GM12878 (cell line): ENCODE data around the gene YIF1A. TPM values are rescaled to one million over a fixed set of nuclear protein-coding genes. Genes with fewer than 3 reads are reported as not detected.

Source experiments
- ATF2 ChIP-seq: IDR thresholded peaks from 2 replicates; pipeline ENCODE4 v1.6.1; 2012; ENCODE audit warnings: low read length, inconsistent platforms
- ATF7 ChIP-seq: fragments of 450-650 bp; IDR thresholded peaks from 2 replicates; pipeline ENCODE4 v1.6.1; 2016; ENCODE audit warnings: low read depth, mild to moderate bottlenecking
- BCL3 ChIP-seq: IDR thresholded peaks from 2 replicates; pipeline ENCODE4 v1.6.1; 2011; ENCODE audit warnings: borderline replicate concordance, low read depth, mild to moderate bottlenecking, moderate library complexity, low read length; ENCODE audit not compliant: insufficient read depth, poor library complexity, severe bottlenecking
- CBFB ChIP-seq: IDR thresholded peaks from 2 replicates; pipeline ENCODE4 v1.6.1; 2016; ENCODE audit warnings: antibody characterized with exemption, low read depth
- EP300 ChIP-seq, 2 experiments: fragments of 150-350 bp in 1 of 2; IDR thresholded peaks; 2 replicates each; pipeline ENCODE4 v1.6.1; 2011 to 2012; ENCODE audit warnings: low read depth in 2 of 2, low read length in 2 of 2, borderline replicate concordance in 1 of 2, improper control_type of control experiment in 1 of 2, inconsistent platforms in 1 of 2; ENCODE audit not compliant: control insufficient read depth in 1 of 2
- HDAC2 ChIP-seq: fragments of 200-600 bp; sonication (generic); IDR thresholded peaks from 2 replicates; pipeline ENCODE4 v1.6.1; 2017
- JUNB ChIP-seq: IDR thresholded peaks from 2 replicates; pipeline ENCODE4 v1.6.1; 2016; ENCODE audit warnings: antibody characterized with exemption, mild to moderate bottlenecking
- NFXL1 ChIP-seq: fragments of 450-650 bp; IDR thresholded peaks from 2 replicates; pipeline ENCODE4 v1.6.1; 2017; ENCODE audit warnings: antibody characterized with exemption, mild to moderate bottlenecking, borderline replicate concordance
- NRF1 ChIP-seq: conservative IDR thresholded peaks from 2 replicates; pipeline ENCODE4 v1.6.1; 2011; ENCODE audit warnings: mild to moderate bottlenecking, low read depth, low read length, improper control_type of control experiment
- PKNOX1 ChIP-seq: fragments of 450-650 bp; IDR thresholded peaks from 2 replicates; pipeline ENCODE4 v1.6.1; 2016; ENCODE audit warnings: mild to moderate bottlenecking
- SKIL ChIP-seq: fragments of 450-650 bp; IDR thresholded peaks from 2 replicates; pipeline ENCODE4 v1.6.1; 2017; ENCODE audit warnings: mild to moderate bottlenecking, low read depth, inconsistent platforms; ENCODE audit not compliant: poor library complexity, severe bottlenecking
- WRNIP1 ChIP-seq: IDR thresholded peaks from 2 replicates; pipeline ENCODE4 v1.6.1; 2011; ENCODE audit warnings: low read depth, low read length, improper control_type of control experiment, borderline replicate concordance
- ZSCAN29 ChIP-seq: fragments of 450-650 bp; IDR thresholded peaks from 2 replicates; pipeline ENCODE4 v1.6.1; 2017; ENCODE audit warnings: mild to moderate bottlenecking, moderate library complexity
- polyA plus RNA-seq, 11 experiments: library from polyadenylated mRNA; depleted of rRNA in 4 of 11; unstranded in 6 of 11; stranded (reverse) in 5 of 11; fragments of >200 nt; fragmentation: Nextera tagmentation in 4 of 11; fragmentation: Illumina TruSeq in 1 of 11; extraction: Ambion mirVana in 4 of 11; extraction: Trizol in 1 of 11; gene quantifications; 1 replicate in 1 of 11; 2 replicates in 10 of 11; pipeline versions ENCODE4 v1.2.1 to v1.2.3, GENCODE V29; 2011 to 2016; ENCODE audit warnings: inconsistent platforms in 2 of 11, missing spikeins in 2 of 11, low read depth in 1 of 11
- total RNA-seq, 4 experiments: library from RNA; depleted of rRNA in 3 of 4; stranded (reverse); fragments of >200 nt in 3 of 4; fragmentation: Illumina TruSeq in 1 of 4; extraction: Trizol in 1 of 4; gene quantifications; 2 replicates each; pipeline versions ENCODE4 v1.2.1 to v1.2.3, GENCODE V29; 2013 to 2021

YIF1A gene
- total and polyA plus RNA-seq, 10 of the 15 experiments (the other 5 are each of a cell fraction or from before 2014, with no cell fraction given), result 6.6 to 128 (median 71.7) TPM

GRCh38 chr11:66330931-66331330 lies 42.0 kb upstream of the YIF1A start (continued):
- TF ChIP-seq BCL3, result no peak
- no peak for TF ChIP-seq NRF1
- TF ChIP-seq SKIL, result no peak
- TF ChIP-seq ATF2, result no peak
- TF ChIP-seq PKNOX1, result no peak
- no peak for TF ChIP-seq ZSCAN29
- TF ChIP-seq CBFB, result no peak
- TF ChIP-seq WRNIP1, result no peak
- TF ChIP-seq NFXL1, result no peak
- no peak for TF ChIP-seq HDAC2
- TF ChIP-seq ATF7, result no peak
- no peak for TF ChIP-seq JUNB
- TF ChIP-seq EP300 (IDR thresholded peaks at IDR 0.05; ENCODE audit: borderline replicate concordance in 1 of 2, control insufficient read depth in 1 of 2, low read depth in 2 of 2, low read length in 2 of 2), result no peak
- TF ChIP-seq, all 136 proteins: peak for 0
